ENCODE results near the gene LOXHD1. TPM values are rescaled to one million over a fixed set of nuclear protein-coding genes. Genes with fewer than 3 reads are reported as not detected.

The LOXHD1 gene
- total and polyA plus RNA-seq, 10 of the 15 experiments (the other 5 are each of a cell fraction or from before 2014, with no cell fraction given) = not detected

- no peaks in the 10 kb centered on the region for H3K36me3 ChIP-seq (ENCODE audit: control insufficient read depth in 2 of 2, insufficient read depth in 2 of 2, low read length in 1 of 2)
- in situ Hi-C loops (cut with MboI) (no loop called here), intact Hi-C loops (cut with micrococcal nuclease; ENCODE audit: unreplicated experiment) (no loop called here)
- no peaks in the 10 kb centered on the region for H3K4me1 ChIP-seq (ENCODE audit: control insufficient read depth, insufficient read depth, low read length)
- H4K20me1 ChIP-seq (ENCODE audit: control insufficient read depth, insufficient read depth) = no peaks in the 10 kb centered on the region
- ATAC-seq (no peak; the same call in 2 of the 3 replicates), FAIRE-seq (no peak), DNase-seq (ENCODE audit: low read depth, low spot score) (no peak)
- H3K4me3 ChIP-seq = no peak overlapping the region
- POLR2A ChIA-PET = interaction anchor here (0.6 kb wide), 1 partner anchor 30 kb away, joined by 3 read pairs; no protein-coding TSS in a partner anchor
- no TSS peak for BruUV-seq (replicated peaks)
- CTCF ChIA-PET = interaction anchor here (1.0 to 1.6 kb wide), 8 partner anchors 20 to 476 kb away, joined by 3 to 9 read pairs (median 5); a partner anchor contains a TSS
- H3K9ac ChIP-seq (ENCODE audit: control insufficient read depth, insufficient read depth, low read length) = no peak overlapping the region
- no peak for TF ChIP-seq FOXM1 (IDR thresholded peaks at IDR 0.05; ENCODE audit: low read depth, low read length)
- TF ChIP-seq SREBF2 (IDR thresholded peaks at IDR 0.05; ENCODE audit: low read length) = no peak
- 0 out of 4 replicates have a peak, but pooled peaks of 1 of the 2 experiments have one; percentile 23 for TF ChIP-seq SRF (IDR thresholded peaks at IDR 0.05; ENCODE audit: low read depth in 2 of 2, low read length in 2 of 2)
- no peak overlapping the region for H3K27ac ChIP-seq (ENCODE audit: control insufficient read depth, insufficient read depth)
- WGBS (ENCODE audit: insufficient coverage, insufficient replicate concordance, low lambda C conversion rate, missing lambda C conversion rate) = 52% methylated on average over 10 of the region's 10 CpGs
- H3K79me2 ChIP-seq (ENCODE audit: control insufficient read depth, insufficient read depth, low read length) = no peaks in the 10 kb centered on the region
- no peaks in the 10 kb centered on the region for H3K9me3 ChIP-seq (replicated peaks; ENCODE audit: control insufficient read depth, insufficient read depth, low read length)
- no peak overlapping the region for H3K4me2 ChIP-seq (ENCODE audit: control insufficient read depth, insufficient read depth)
- H3K27me3 ChIP-seq (replicated peaks in 1 of 2; ENCODE audit: control insufficient read depth in 2 of 2, insufficient read depth in 2 of 2, low read length in 1 of 2) = peaks cover 0 to 2% of the 10 kb centered on the region in 2 experiments; a peak in 1 of 4 replicates
- H2AFZ ChIP-seq (ENCODE audit: control insufficient read depth, low read depth, low read length) = peak overlapping the region; percentile 19
- SMC1A ChIA-PET (ENCODE audit: uncharacterized antibody, unreplicated experiment) = interaction anchor here (1.4 to 1.6 kb wide), 2 partner anchors 342 to 477 kb away, joined by 3 to 6 read pairs; no protein-coding TSS in a partner anchor
- RAD21 ChIA-PET (ENCODE audit: unreplicated experiment) = interaction anchor here (1.6 kb wide), 1 partner anchor 343 kb away, joined by 5 read pairs; no protein-coding TSS in a partner anchor
Observed at GRCh38 chr18:46623541-46623940, 33.5 kb downstream of the LOXHD1 start.

- Histone ChIP-seq H3K4me3 (no peak overlapping the region), H4K20me1 (ENCODE audit: control insufficient read depth, insufficient read depth) (no peaks in the 10 kb centered on the region), H3K4me2 (ENCODE audit: control insufficient read depth, insufficient read depth) (no peak overlapping the region), H3K4me1 (ENCODE audit: control insufficient read depth, insufficient read depth, low read length) (no peaks in the 10 kb centered on the region), H3K36me3 (ENCODE audit: control insufficient read depth in 2 of 2, insufficient read depth in 2 of 2, low read length in 1 of 2) (no peaks in the 10 kb centered on the region), H3K27ac (ENCODE audit: control insufficient read depth, insufficient read depth) (no peak overlapping the region), H3K9me3 (replicated peaks; ENCODE audit: control insufficient read depth, insufficient read depth, low read length) (no peaks in the 10 kb centered on the region), H2AFZ (ENCODE audit: control insufficient read depth, low read depth, low read length) (0 out of 2 replicates have a peak overlapping the region, but pooled peaks have one; percentile 13), H3K79me2 (ENCODE audit: control insufficient read depth, insufficient read depth, low read length) (no peaks in the 10 kb centered on the region), H3K9ac (ENCODE audit: control insufficient read depth, insufficient read depth, low read length) (no peak overlapping the region), H3K27me3 (replicated peaks in 1 of 2; ENCODE audit: control insufficient read depth in 2 of 2, insufficient read depth in 2 of 2, low read length in 1 of 2) (peaks cover 0 to 2% of the 10 kb centered on the region in 2 experiments; a peak in 1 of 4 replicates)
- in situ Hi-C loops (cut with MboI) = no loop called here
- TF ChIP-seq RAD21 (IDR thresholded peaks at IDR 0.05; ENCODE audit: insufficient read depth, low read depth, low read length) (peak; percentile 23; the same call in 1 of the 2 replicates), SREBF1 (IDR thresholded peaks at IDR 0.05; ENCODE audit: low read length) (no peak)
- TF ChIP-seq, protein P1, sequence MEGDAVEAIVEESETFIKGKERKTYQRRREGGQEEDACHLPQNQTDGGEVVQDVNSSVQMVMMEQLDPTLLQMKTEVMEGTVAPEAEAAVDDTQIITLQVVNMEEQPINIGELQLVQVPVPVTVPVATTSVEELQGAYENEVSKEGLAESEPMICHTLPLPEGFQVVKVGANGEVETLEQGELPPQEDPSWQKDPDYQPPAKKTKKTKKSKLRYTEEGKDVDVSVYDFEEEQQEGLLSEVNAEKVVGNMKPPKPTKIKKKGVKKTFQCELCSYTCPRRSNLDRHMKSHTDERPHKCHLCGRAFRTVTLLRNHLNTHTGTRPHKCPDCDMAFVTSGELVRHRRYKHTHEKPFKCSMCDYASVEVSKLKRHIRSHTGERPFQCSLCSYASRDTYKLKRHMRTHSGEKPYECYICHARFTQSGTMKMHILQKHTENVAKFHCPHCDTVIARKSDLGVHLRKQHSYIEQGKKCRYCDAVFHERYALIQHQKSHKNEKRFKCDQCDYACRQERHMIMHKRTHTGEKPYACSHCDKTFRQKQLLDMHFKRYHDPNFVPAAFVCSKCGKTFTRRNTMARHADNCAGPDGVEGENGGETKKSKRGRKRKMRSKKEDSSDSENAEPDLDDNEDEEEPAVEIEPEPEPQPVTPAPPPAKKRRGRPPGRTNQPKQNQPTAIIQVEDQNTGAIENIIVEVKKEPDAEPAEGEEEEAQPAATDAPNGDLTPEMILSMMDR (IDR thresholded peaks at IDR 0.05 in 2 of 3, conservative IDR thresholded peaks at IDR 0.05 in 1 of 3; ENCODE audit: control insufficient read depth in 2 of 3, extremely low read depth in 1 of 3, insufficient read depth in 1 of 3, low read depth in 3 of 3, low read length in 3 of 3) = peak in 2 of 3 experiments; percentile 10 to 16; a peak in 1 of 6 replicates
- FAIRE-seq (no peak), ATAC-seq (no peak), DNase-seq (ENCODE audit: low read depth, low spot score) (peak; percentile 2)
- CTCF ChIA-PET = interaction anchor here (1.0 to 1.6 kb wide), 7 partner anchors 21 to 476 kb away, joined by 3 to 9 read pairs (median 6); a partner anchor contains a TSS
- WGBS (ENCODE audit: insufficient coverage, insufficient replicate concordance, low lambda C conversion rate, missing lambda C conversion rate) = 56% methylated on average over 3 of the region's 3 CpGs
- POLR2A ChIA-PET = interaction anchor here (0.6 kb wide), 2 partner anchors 30 to 376 kb away, joined by 3 to 4 read pairs; no protein-coding TSS in a partner anchor
- SMC1A ChIA-PET (ENCODE audit: uncharacterized antibody, unreplicated experiment) = interaction anchor here (1.4 to 1.6 kb wide), 2 partner anchors 341 to 476 kb away, joined by 3 to 6 read pairs; no protein-coding TSS in a partner anchor
- intact Hi-C loops (cut with micrococcal nuclease; ENCODE audit: unreplicated experiment) = no loop called here
- no TSS peak for BruUV-seq (replicated peaks)
- RAD21 ChIA-PET (ENCODE audit: unreplicated experiment) = interaction anchor here (1.6 kb wide), 1 partner anchor 342 kb away, joined by 5 read pairs; no protein-coding TSS in a partner anchor
Observed at GRCh38 chr18:46622999-46623398, 34.0 kb downstream of the LOXHD1 start.

Measured in GM12878 (cell line).